MCF 10A (cell line): ENCODE data around the gene TGFBI. TPM values are rescaled to one million over a fixed set of nuclear protein-coding genes. Genes with fewer than 3 reads are reported as not detected.

Experiments used
- BruUV-seq: library from RNA; stranded (reverse); fragments of 400-500 nt; replicated peaks from 2 replicates; lab custom pipeline; 2021; lab: Mats Ljungman, UMichigan
- CTCF ChIA-PET: fragments of 300-600 bp; sonication (Branson Sonifier 250); formaldehyde crosslinking; extraction: SDS; loops from one replicate; lab custom pipeline; 2021; ENCODE audit warnings: antibody characterized with exemption, inconsistent platforms; lab: Yijun Ruan, JAX
- POLR2A ChIA-PET: fragments of 300-600, 350-650 bp; sonication (Branson Sonifier 250); formaldehyde crosslinking; extraction: SDS; loops from one replicate; lab custom pipeline; 2020; ENCODE audit warnings: antibody characterized with exemption, inconsistent platforms; lab: Yijun Ruan, JAX
- DNase-seq: peaks from one replicate; pipeline ENCODE4 v3.0.0-alpha.2; 2018; ENCODE audit not compliant: unreplicated experiment
- H3K27ac Mint-ChIP-seq: one replicate; pipeline ENCODE4 v1.8.0; 2022; ENCODE audit warnings: mild to moderate bottlenecking, low read depth, mixed read lengths; ENCODE audit not compliant: unreplicated experiment
- H3K27me3 Mint-ChIP-seq: one replicate; pipeline ENCODE4 v1.8.0; 2022; ENCODE audit warnings: mixed read lengths; ENCODE audit not compliant: insufficient read depth, unreplicated experiment
- H3K36me3 Mint-ChIP-seq: one replicate; pipeline ENCODE4 v1.8.0; 2022; ENCODE audit warnings: mild to moderate bottlenecking, moderate library complexity, mixed read lengths; ENCODE audit not compliant: insufficient read depth, unreplicated experiment
- H3K4me1 Mint-ChIP-seq: one replicate; pipeline ENCODE4 v1.8.0; 2022; ENCODE audit warnings: mixed read lengths; ENCODE audit not compliant: insufficient read depth, unreplicated experiment
- H3K4me3 Mint-ChIP-seq: one replicate; pipeline ENCODE4 v1.8.0; 2022; ENCODE audit warnings: mild to moderate bottlenecking, moderate library complexity, mixed read lengths; ENCODE audit not compliant: unreplicated experiment
- H3K9me3 Mint-ChIP-seq: one replicate; pipeline ENCODE4 v1.8.0; 2022; ENCODE audit warnings: mixed read lengths; ENCODE audit not compliant: unreplicated experiment
- intact Hi-C: fragments of 100-400 bp; cut with micrococcal nuclease; formaldehyde crosslinking; loops from 2 replicates; pipeline ENCODE4 v1.14.1; 2022
- total RNA-seq: library from RNA; stranded (reverse); gene quantifications from 2 replicates; pipeline ENCODE4 v1.2.3, GENCODE V29; 2022
- TF ChIP-seq, protein P1 (sequence below): fragments of 200-600 bp; IDR thresholded peaks from one replicate; pipeline ENCODE4 v1.8.0; 2022; ENCODE audit warnings: antibody characterized with exemption, mild to moderate bottlenecking; ENCODE audit not compliant: unreplicated experiment

Gene TGFBI
- total RNA-seq, 1 experiment from 2014 or later: 892 TPM

DNA sequence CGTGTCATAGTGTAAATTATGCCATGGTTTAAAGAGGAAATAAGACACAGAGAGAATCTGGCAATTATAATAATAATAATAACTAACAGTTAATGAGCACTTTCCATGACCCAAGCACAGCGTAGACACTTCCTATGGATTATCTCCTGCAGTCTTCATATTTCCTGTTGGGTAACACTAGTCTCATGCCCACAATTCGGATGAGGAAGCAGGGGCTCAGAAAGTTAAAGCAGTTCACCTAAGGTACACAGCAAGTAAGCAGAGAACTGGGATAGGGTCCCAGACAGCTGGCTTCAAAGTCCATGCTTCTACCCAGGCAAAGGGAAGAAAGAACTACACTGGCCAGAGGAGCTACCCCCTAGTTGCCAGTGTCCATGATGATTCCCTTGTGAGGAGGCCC is 27.9 kb upstream of the TGFBI start:
- H3K36me3 Mint-ChIP-seq: peaks cover 6% of the 10 kb centered on the region
- DNase-seq: no peak
- H3K4me3 Mint-ChIP-seq: no peak overlapping the region
- POLR2A ChIA-PET: interaction anchor here (39.3 kb wide), 1 partner anchor 27 kb away, joined by 1604 read pairs; the partner anchor contains the start of gene TGFBI
- H3K27ac Mint-ChIP-seq: peak overlapping the region; percentile 7
- BruUV-seq: no TSS peak
- TF ChIP-seq, protein P1, sequence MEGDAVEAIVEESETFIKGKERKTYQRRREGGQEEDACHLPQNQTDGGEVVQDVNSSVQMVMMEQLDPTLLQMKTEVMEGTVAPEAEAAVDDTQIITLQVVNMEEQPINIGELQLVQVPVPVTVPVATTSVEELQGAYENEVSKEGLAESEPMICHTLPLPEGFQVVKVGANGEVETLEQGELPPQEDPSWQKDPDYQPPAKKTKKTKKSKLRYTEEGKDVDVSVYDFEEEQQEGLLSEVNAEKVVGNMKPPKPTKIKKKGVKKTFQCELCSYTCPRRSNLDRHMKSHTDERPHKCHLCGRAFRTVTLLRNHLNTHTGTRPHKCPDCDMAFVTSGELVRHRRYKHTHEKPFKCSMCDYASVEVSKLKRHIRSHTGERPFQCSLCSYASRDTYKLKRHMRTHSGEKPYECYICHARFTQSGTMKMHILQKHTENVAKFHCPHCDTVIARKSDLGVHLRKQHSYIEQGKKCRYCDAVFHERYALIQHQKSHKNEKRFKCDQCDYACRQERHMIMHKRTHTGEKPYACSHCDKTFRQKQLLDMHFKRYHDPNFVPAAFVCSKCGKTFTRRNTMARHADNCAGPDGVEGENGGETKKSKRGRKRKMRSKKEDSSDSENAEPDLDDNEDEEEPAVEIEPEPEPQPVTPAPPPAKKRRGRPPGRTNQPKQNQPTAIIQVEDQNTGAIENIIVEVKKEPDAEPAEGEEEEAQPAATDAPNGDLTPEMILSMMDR: no peak
- H3K9me3 Mint-ChIP-seq: no peaks in the 10 kb centered on the region
- H3K4me1 Mint-ChIP-seq: peaks cover 44% of the 10 kb centered on the region
- CTCF ChIA-PET: interaction anchor here (1.0 kb wide), 1 partner anchor 56 kb away, joined by 3 read pairs; no protein-coding TSS in a partner anchor
- no peaks in the 10 kb centered on the region for H3K27me3 Mint-ChIP-seq
- intact Hi-C loops: no loop called here

DNA sequence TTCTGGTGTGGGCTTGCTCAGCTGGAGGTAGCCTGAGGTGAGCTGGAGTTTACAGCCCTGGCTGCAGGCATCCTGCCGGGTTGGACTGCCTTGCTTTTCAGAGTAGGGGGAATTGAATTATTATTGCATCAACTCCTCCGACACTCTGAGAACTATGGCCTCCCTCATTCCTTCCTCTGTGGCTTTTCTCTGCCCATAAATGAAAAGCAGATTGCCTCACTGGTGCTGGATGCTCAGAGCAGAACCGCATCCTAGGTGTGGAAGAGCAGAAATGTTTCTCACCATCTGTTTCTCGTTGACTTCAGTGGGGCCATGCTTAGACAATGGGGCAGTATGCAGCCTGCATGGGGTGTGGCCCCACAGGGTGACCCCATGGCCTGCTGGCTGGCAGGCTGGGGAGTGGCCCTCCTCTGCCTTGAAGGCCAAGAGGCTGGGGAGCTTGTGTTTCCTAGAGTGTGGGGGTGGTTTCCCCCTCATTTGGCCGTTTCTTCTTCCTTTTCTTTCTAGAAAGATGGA is 27.3 kb upstream of the TGFBI start:
- Mint-ChIP-seq H3K27me3 (no peaks in the 10 kb centered on the region), H3K36me3 (peaks cover 6% of the 10 kb centered on the region), H3K4me3 (no peak overlapping the region), H3K4me1 (peaks cover 47% of the 10 kb centered on the region), H3K27ac (no peak overlapping the region), H3K9me3 (no peaks in the 10 kb centered on the region)
- no TSS peak for BruUV-seq
- intact Hi-C loops: no loop called here
- POLR2A ChIA-PET: interaction anchor here (0.8 to 39.3 kb wide), 3 partner anchors 6 to 56 kb away, joined by 5 to 1604 read pairs (median 93); partner anchors contain the start of gene TGFBI
- TF ChIP-seq, protein P1: no peak
- CTCF ChIA-PET: interaction anchor here (0.6 to 2.6 kb wide), 3 partner anchors 7 to 435 kb away, joined by 3 to 13 read pairs (median 3); no protein-coding TSS in a partner anchor
- DNase-seq: no peak

DNA sequence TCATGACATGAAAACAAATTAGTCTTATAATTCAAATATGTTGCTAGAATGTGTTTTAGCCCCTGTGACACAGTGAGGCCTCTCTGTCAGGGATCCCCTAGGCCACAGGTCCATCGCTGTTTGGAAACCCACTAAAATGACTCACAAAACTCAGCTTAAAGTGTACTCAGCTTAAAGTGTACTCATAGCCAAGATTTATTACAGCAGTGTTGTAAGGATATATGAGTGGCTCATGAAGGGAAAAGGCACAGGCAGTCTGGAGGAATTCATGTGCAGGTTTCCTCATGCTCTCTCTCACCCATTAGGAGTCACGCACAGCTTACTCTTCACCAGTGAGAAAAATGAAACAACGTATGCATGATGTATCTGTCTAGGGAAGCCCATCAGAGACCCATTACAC is 24.4 kb upstream of the TGFBI start:
- Mint-ChIP-seq H3K9me3 (no peaks in the 10 kb centered on the region), H3K27ac (peak overlapping the region; percentile 72), H3K4me1 (peaks cover 44% of the 10 kb centered on the region), H3K27me3 (no peaks in the 10 kb centered on the region), H3K4me3 (no peak overlapping the region), H3K36me3 (no peaks in the 10 kb centered on the region)
- POLR2A ChIA-PET: interaction anchor here (0.8 to 39.3 kb wide), 10 partner anchors 9 to 100 kb away, joined by 3 to 1604 read pairs (median 3); partner anchors contain the start of gene TGFBI
- BruUV-seq: no TSS peak
- CTCF ChIA-PET: interaction anchor here (0.6 to 4.4 kb wide), 8 partner anchors 10 to 1151 kb away, joined by 3 to 27 read pairs (median 6); no protein-coding TSS in a partner anchor
- DNase-seq: peak; percentile 86
- intact Hi-C loops: no loop called here
- TF ChIP-seq, protein P1: no peak

DNA sequence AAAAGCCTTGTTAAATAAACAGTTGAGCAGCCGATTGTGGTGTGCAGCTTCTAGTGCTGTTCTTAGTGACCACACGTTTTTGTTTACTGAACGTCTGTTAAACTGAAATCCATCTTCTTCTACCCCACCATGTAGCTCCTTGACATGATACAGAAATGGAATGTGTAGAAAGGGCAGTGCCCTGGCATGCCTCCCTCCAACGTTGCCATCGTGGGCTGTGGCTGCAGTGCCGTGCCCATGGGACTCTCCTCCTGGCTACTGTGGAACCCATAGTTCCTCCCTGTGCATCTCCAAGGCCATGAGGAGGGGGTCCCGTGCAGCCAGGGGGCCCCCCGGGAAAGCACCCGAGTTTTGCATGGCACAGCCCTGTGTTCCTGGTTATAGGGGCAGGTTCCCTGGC is 23.3 kb upstream of the TGFBI start:
- ChIA-PET CTCF (interaction anchor here (0.6 to 4.4 kb wide), 14 partner anchors 8 to 134 kb away, joined by 3 to 27 read pairs (median 3); no protein-coding TSS in a partner anchor), POLR2A (interaction anchor here (0.9 to 39.3 kb wide), 7 partner anchors 10 to 60 kb away, joined by 3 to 1604 read pairs (median 12); partner anchors contain the start of gene TGFBI)
- TF ChIP-seq, protein P1: no peak
- no peaks in the 10 kb centered on the region for H3K27me3 Mint-ChIP-seq
- peak overlapping the region; percentile 93 for H3K27ac Mint-ChIP-seq
- BruUV-seq: no TSS peak
- H3K9me3 Mint-ChIP-seq: no peaks in the 10 kb centered on the region
- DNase-seq: no peak
- intact Hi-C loops: no loop called here
- no peak overlapping the region for H3K4me3 Mint-ChIP-seq
- no peaks in the 10 kb centered on the region for H3K36me3 Mint-ChIP-seq
- H3K4me1 Mint-ChIP-seq: peaks cover 41% of the 10 kb centered on the region
